Trophoblast cell (in vitro differentiated cells and primary cell): Measurements from ENCODE around the gene GTF3C2.
A peak's percentile ranks its signal among the peaks of the same experiment; 100 is the strongest.

Source experiments
- DNase-seq, 2 donors: peaks; one replicate each; pipeline ENCODE4 v3.0.0-alpha.2; 2016
- H2AFZ ChIP-seq: 2 replicates; pipeline ENCODE4 v1.6.1; 2013; ENCODE audit warnings: low read length, moderate library complexity, mild to moderate bottlenecking; ENCODE audit not compliant: insufficient read depth, poor library complexity
- H2AK5ac ChIP-seq: 2 replicates; pipeline ENCODE4 v1.6.1; 2013; ENCODE audit warnings: mild to moderate bottlenecking, low read length
- H2BK120ac ChIP-seq: 2 replicates; pipeline ENCODE4 v1.6.1; 2013; ENCODE audit warnings: low read length, mild to moderate bottlenecking, moderate library complexity; ENCODE audit not compliant: insufficient read depth, poor library complexity
- H2BK12ac ChIP-seq: 2 replicates; pipeline ENCODE4 v1.6.1; 2013; ENCODE audit warnings: mild to moderate bottlenecking, low read length, moderate library complexity
- H2BK5ac ChIP-seq: 2 replicates; pipeline ENCODE4 v1.6.1; 2013; ENCODE audit warnings: low read length, low read depth, moderate library complexity, mild to moderate bottlenecking; ENCODE audit not compliant: poor library complexity
- H3K14ac ChIP-seq: 2 replicates; pipeline ENCODE4 v1.6.1; 2013; ENCODE audit warnings: mild to moderate bottlenecking, low read length
- H3K18ac ChIP-seq: 2 replicates; pipeline ENCODE4 v1.6.1; 2013; ENCODE audit warnings: mild to moderate bottlenecking, low read length
- H3K23ac ChIP-seq: 2 replicates; pipeline ENCODE4 v1.6.1; 2013; ENCODE audit warnings: low read length
- H3K27ac ChIP-seq: 2 replicates; pipeline ENCODE4 v1.5.1; 2013; ENCODE audit warnings: low read depth, mild to moderate bottlenecking, inconsistent platforms, low read length, moderate library complexity
- H3K27me3 ChIP-seq: 2 replicates; pipeline ENCODE4 v1.6.1; 2013; ENCODE audit warnings: inconsistent platforms, mild to moderate bottlenecking, low read length, moderate library complexity; ENCODE audit not compliant: insufficient read depth
- H3K36me3 ChIP-seq, 2 experiments: 1 replicate in 1 of 2; 2 replicates in 1 of 2; pipeline ENCODE4 v1.6.1; 2013; ENCODE audit warnings: low read length in 2 of 2, mild to moderate bottlenecking in 2 of 2, moderate library complexity in 1 of 2; ENCODE audit not compliant: insufficient read depth in 2 of 2, control insufficient read depth in 1 of 2
- H3K4ac ChIP-seq: 2 replicates; pipeline ENCODE4 v1.6.1; 2013; ENCODE audit warnings: low read depth, mild to moderate bottlenecking, low read length, moderate library complexity
- H3K4me1 ChIP-seq, 2 experiments: 1 replicate in 1 of 2; 2 replicates in 1 of 2; pipeline ENCODE4 v1.6.1; 2013; ENCODE audit warnings: low read length in 2 of 2, mild to moderate bottlenecking in 2 of 2, moderate library complexity in 1 of 2; ENCODE audit not compliant: insufficient read depth in 2 of 2, control insufficient read depth in 1 of 2
- H3K4me2 ChIP-seq: 2 replicates; pipeline ENCODE4 v1.6.1; 2013; ENCODE audit warnings: inconsistent platforms, mild to moderate bottlenecking, low read length, moderate library complexity
- H3K4me3 ChIP-seq: 2 replicates; pipeline ENCODE4 v1.5.1; 2013; ENCODE audit warnings: mild to moderate bottlenecking, low read depth, low read length, inconsistent platforms
- H3K79me1 ChIP-seq: one replicate; pipeline ENCODE4 v1.6.1; 2013; ENCODE audit warnings: low read length
- H3K79me2 ChIP-seq: 2 replicates; pipeline ENCODE4 v1.6.1; 2013; ENCODE audit warnings: low read length, mild to moderate bottlenecking; ENCODE audit not compliant: control insufficient read depth, insufficient read depth, poor library complexity
- H3K9ac ChIP-seq: 2 replicates; pipeline ENCODE4 v1.6.1; 2013; ENCODE audit warnings: mild to moderate bottlenecking, low read length
- H3K9me3 ChIP-seq: 2 replicates; pipeline ENCODE4 v1.6.1; 2013; ENCODE audit warnings: low read depth, mild to moderate bottlenecking, control low read depth, inconsistent platforms, low read length; ENCODE audit not compliant: insufficient read depth
- H4K12ac ChIP-seq: 2 replicates; pipeline ENCODE4 v1.6.1; 2013; ENCODE audit warnings: low read depth, mild to moderate bottlenecking, low read length, moderate library complexity
- H4K8ac ChIP-seq: 2 replicates; pipeline ENCODE4 v1.6.1; 2013; ENCODE audit warnings: low read depth, mild to moderate bottlenecking, low read length, moderate library complexity
- H4K91ac ChIP-seq: one replicate; pipeline ENCODE4 v1.6.1; 2013; ENCODE audit warnings: low read depth, mild to moderate bottlenecking, low read length, moderate library complexity
- WGBS: extraction: QIAGEN DNeasy Blood & Tissue Kit; methylation state at CpG from one replicate; pipeline ENCODE4 v1.1.7; 2013; ENCODE audit warnings: missing lambda C conversion rate; ENCODE audit not compliant: insufficient read length, insufficient coverage; ENCODE audit errors: extremely low coverage; 5-methylcytosine and 5-hydroxymethylcytosine counted together

The GTF3C2 gene

GRCh38 chr2:27369471-27370025 lies 13.0 kb upstream of the GTF3C2 start:
- H3K4me2 ChIP-seq, result peak overlapping the region; percentile 75
- peak overlapping the region; percentile 93 for H3K9ac ChIP-seq
- H2AFZ ChIP-seq, result peak overlapping the region; percentile 94
- peaks cover 13% of the 10 kb centered on the region for H3K79me2 ChIP-seq
- H2BK120ac ChIP-seq, result peak overlapping the region; percentile 40
- DNase-seq, result peak in 1 of 2 donors; percentile 57
- H3K23ac ChIP-seq, result no peak overlapping the region
- peaks cover 4 to 11% of the 10 kb centered on the region in 2 experiments for H3K4me1 ChIP-seq
- peak overlapping the region; percentile 44 for H2BK5ac ChIP-seq
- peaks cover 31 to 49% of the 10 kb centered on the region in 2 experiments for H3K36me3 ChIP-seq
- no peaks in the 10 kb centered on the region for H3K27me3 ChIP-seq
- peak overlapping the region; percentile 81 for H3K14ac ChIP-seq
- H4K12ac ChIP-seq, result peak overlapping the region; percentile 36
- WGBS, result no CpG with 5 or more reads among the region's 18 CpGs
- peak overlapping the region; percentile 71 for H4K91ac ChIP-seq
- peak overlapping the region; percentile 95 for H3K4me3 ChIP-seq
- H3K4ac ChIP-seq, result peak overlapping the region; percentile 72
- peak overlapping the region; percentile 1 for H2AK5ac ChIP-seq
- H2BK12ac ChIP-seq, result peak overlapping the region; percentile 5
- H4K8ac ChIP-seq, result peak overlapping the region; percentile 78
- H3K18ac ChIP-seq, result peak overlapping the region; percentile 76
- peaks cover 15% of the 10 kb centered on the region for H3K79me1 ChIP-seq
- no peaks in the 10 kb centered on the region for H3K9me3 ChIP-seq
- H3K27ac ChIP-seq, result peak overlapping the region; percentile 58

GRCh38 chr2:27363933-27364332 lies 7.4 kb upstream of the GTF3C2 start:
- Histone ChIP-seq H3K4me3 (no peak overlapping the region), H3K4me2 (no peak overlapping the region), H3K79me1 (no peaks in the 10 kb centered on the region), H2AK5ac (no peak overlapping the region), H3K14ac (no peak overlapping the region), H3K18ac (no peak overlapping the region), H4K8ac (no peak overlapping the region), H3K23ac (no peak overlapping the region), H2BK5ac (no peak overlapping the region), H3K27me3 (no peaks in the 10 kb centered on the region), H2AFZ (no peak overlapping the region), H4K91ac (no peak overlapping the region), H3K79me2 (no peaks in the 10 kb centered on the region), H2BK12ac (no peak overlapping the region), H3K36me3 (peaks cover 33 to 44% of the 10 kb centered on the region in 2 experiments), H3K27ac (no peak overlapping the region), H3K4me1 (peaks cover 0 to 1% of the 10 kb centered on the region in 2 experiments), H2BK120ac (no peak overlapping the region), H4K12ac (no peak overlapping the region), H3K9me3 (no peaks in the 10 kb centered on the region), H3K9ac (no peak overlapping the region), H3K4ac (no peak overlapping the region)
- DNase-seq, result no peak
- WGBS, result no CpG with 5 or more reads among the region's 2 CpGs

GRCh38 chr2:27362678-27363420 lies 6.3 kb upstream of the GTF3C2 start:
- Histone ChIP-seq H3K23ac (no peak overlapping the region), H3K4ac (no peak overlapping the region), H3K4me1 (no peaks in the 10 kb centered on the region), H2BK120ac (no peak overlapping the region), H3K4me3 (no peak overlapping the region), H2AFZ (no peak overlapping the region), H3K9me3 (no peaks in the 10 kb centered on the region), H2AK5ac (no peak overlapping the region), H2BK12ac (no peak overlapping the region), H3K27ac (no peak overlapping the region), H4K12ac (no peak overlapping the region), H3K14ac (no peak overlapping the region), H3K18ac (no peak overlapping the region), H2BK5ac (no peak overlapping the region), H3K79me1 (no peaks in the 10 kb centered on the region), H3K79me2 (no peaks in the 10 kb centered on the region), H3K27me3 (no peaks in the 10 kb centered on the region), H3K9ac (no peak overlapping the region), H3K36me3 (peaks cover 31 to 37% of the 10 kb centered on the region in 2 experiments), H3K4me2 (no peak overlapping the region), H4K91ac (no peak overlapping the region), H4K8ac (no peak overlapping the region)
- no CpG with 5 or more reads among the region's 4 CpGs for WGBS
- DNase-seq, result no peak

- DNase-seq, result peak; percentile 35 to 51
- peak overlapping the region; percentile 90 for H2AK5ac ChIP-seq
- peak overlapping the region; percentile 83 for H3K14ac ChIP-seq
- peak overlapping the region; percentile 76 for H2BK120ac ChIP-seq
- H3K18ac ChIP-seq, result peak overlapping the region; percentile 68
- peak overlapping the region; percentile 98 for H3K27ac ChIP-seq
- H4K12ac ChIP-seq, result peak overlapping the region; percentile 96
- H3K79me1 ChIP-seq, result peaks cover 13% of the 10 kb centered on the region
- peaks cover 0 to 1% of the 10 kb centered on the region in 2 experiments for H3K36me3 ChIP-seq
- peak overlapping the region; percentile 77 for H3K4ac ChIP-seq
- no peak overlapping the region for H2BK12ac ChIP-seq
- H3K4me2 ChIP-seq, result peak overlapping the region; percentile 82
- H3K9me3 ChIP-seq, result no peaks in the 10 kb centered on the region
- no CpG with 5 or more reads among the region's 12 CpGs for WGBS
- H3K27me3 ChIP-seq, result no peaks in the 10 kb centered on the region
- H3K9ac ChIP-seq, result peak overlapping the region; percentile 90
- H3K23ac ChIP-seq, result no peak overlapping the region
- peaks cover 15% of the 10 kb centered on the region for H3K79me2 ChIP-seq
- H3K4me3 ChIP-seq, result peak overlapping the region; percentile 91
- peaks cover 3 to 4% of the 10 kb centered on the region in 2 experiments for H3K4me1 ChIP-seq
- H2BK5ac ChIP-seq, result peak overlapping the region; percentile 90
- peak overlapping the region; percentile 98 for H4K91ac ChIP-seq
- H2AFZ ChIP-seq, result peak overlapping the region; percentile 71
- H4K8ac ChIP-seq, result peak overlapping the region; percentile 95
These were observed 545 bp downstream of the GTF3C2 start for GRCh38 chr2:27356056-27356381.
